GM21515 (cell line): ENCODE data around the gene DNAJC27.
"Not testable (repeated sequence)": the region's sequence is repeated elsewhere in the genome, so short reads cannot be mapped to it uniquely, and the experiment has no call there.

ENCODE experiments used
- ATAC-seq: cut with Tn5 transposase; IDR thresholded peaks from one replicate; pipeline ENCODE4 v1.9.1; 2021; ENCODE audit not compliant: unreplicated experiment

The DNAJC27 gene

GRCh38 chr2:24971536-24972314 lies at the start of gene DNAJC27:
Gene DNAJC27, minus strand, starts transcription at chr2:24971955. Its CDS starts 51 bp downstream, at chr2:24971904.
- peak; percentile 95 for ATAC-seq

- no peak for ATAC-seq
These were observed 46.9 kb upstream of the DNAJC27 start for GRCh38 chr2:25018681-25019080.

GRCh38 chr2:25014631-25015030 lies 42.9 kb upstream of the DNAJC27 start:
- no peak for ATAC-seq

- ATAC-seq = not testable (repeated sequence)
These were observed 39.6 kb upstream of the DNAJC27 start for GRCh38 chr2:25011342-25011741.

GRCh38 chr2:25009954-25010353 lies 38.2 kb upstream of the DNAJC27 start:
- ATAC-seq = no peak

GRCh38 chr2:25002066-25002465 lies 30.3 kb upstream of the DNAJC27 start:
- no peak for ATAC-seq

GRCh38 chr2:25001325-25001637 lies 29.5 kb upstream of the DNAJC27 start:
- ATAC-seq = no peak

GRCh38 chr2:25000503-25001324 lies 29.0 kb upstream of the DNAJC27 start:
- no peak for ATAC-seq

GRCh38 chr2:25000036-25000435 lies 28.3 kb upstream of the DNAJC27 start:
- no peak for ATAC-seq

- not testable (repeated sequence) for ATAC-seq
These were observed 27.3 kb upstream of the DNAJC27 start for GRCh38 chr2:24999097-24999496.

GRCh38 chr2:24994146-24994724 lies 22.5 kb upstream of the DNAJC27 start:
- ATAC-seq = no peak

GRCh38 chr2:24993406-24994145 lies 21.8 kb upstream of the DNAJC27 start:
- ATAC-seq = no peak

- no peak for ATAC-seq
These were observed 14.6 kb upstream of the DNAJC27 start for GRCh38 chr2:24986372-24986771.

- ATAC-seq = no peak
These were observed 13.8 kb upstream of the DNAJC27 start for GRCh38 chr2:24985511-24985910.

GRCh38 chr2:24984912-24985311 lies 13.2 kb upstream of the DNAJC27 start:
- no peak for ATAC-seq

- no peak for ATAC-seq
These were observed 9.8 kb upstream of the DNAJC27 start for GRCh38 chr2:24981411-24982136.

- ATAC-seq = no peak
These were observed 6.9 kb upstream of the DNAJC27 start for GRCh38 chr2:24978661-24979060.

- ATAC-seq = no peak
These were observed 5.9 kb upstream of the DNAJC27 start for GRCh38 chr2:24977631-24978030.

- no peak for ATAC-seq
These were observed 2.1 kb upstream of the DNAJC27 start for GRCh38 chr2:24973812-24974211.

GRCh38 chr2:24972315-24972961 lies 683 bp upstream of the DNAJC27 start:
- no peak for ATAC-seq
